Small intestine (tissue), 4 donors: ENCODE results near the gene OR8B4. TPM values are rescaled to one million over a fixed set of nuclear protein-coding genes. Genes with fewer than 3 reads are reported as not detected.

ENCODE experiments used
- polyA plus RNA-seq, 4 donors: library from polyadenylated mRNA; stranded (reverse) in 3 of 4; unstranded in 1 of 4; fragments of 200-250 nt in 3 of 4; fragments of 120-200 nt in 1 of 4; gene quantifications; one replicate each; pipeline versions ENCODE4 v1.2.1 to v1.2.3, GENCODE V29; 2013
- donor health status: healthy with polysubstance abuse.
- donor health status: Bipolar disorder and iron deficiency.
- donor health status: healthy.

Gene OR8B4
- polyA plus RNA-seq, 4 donors = not detected

Other genes with a start within 250 kb of the OR8B4 start
- gene OR10D3, start 241.5 kb downstream of the OR8B4 start, polyA plus RNA-seq = not detected
- not detected for gene OR8G1, start 183.8 kb downstream of the OR8B4 start, polyA plus RNA-seq
- gene OR8G5, start 168.5 kb downstream of the OR8B4 start, polyA plus RNA-seq = not detected
- gene OR8D1, start 110.9 kb downstream of the OR8B4 start, polyA plus RNA-seq = not detected
- not detected for gene OR8D2, start 104.7 kb downstream of the OR8B4 start, polyA plus RNA-seq
- gene OR8B2, start 40.4 kb downstream of the OR8B4 start, polyA plus RNA-seq = not detected
- gene OR8B3, start 25.8 kb downstream of the OR8B4 start, polyA plus RNA-seq = not detected
- gene OR8B8, start 20.8 kb upstream of the OR8B4 start, polyA plus RNA-seq = not detected
- not detected for gene OR8B12, start 118.8 kb upstream of the OR8B4 start, polyA plus RNA-seq
- gene OR8A1, start 145.1 kb upstream of the OR8B4 start, polyA plus RNA-seq = not detected
- under 1 TPM in 1 of 4 donors, not detected in 3; 0.04 TPM for gene PANX3, start 186.6 kb upstream of the OR8B4 start, polyA plus RNA-seq
- 10 to 100 TPM; 22.5 to 47.4 (median 41.1) TPM for gene TBRG1, start 198.0 kb upstream of the OR8B4 start, polyA plus RNA-seq
- gene SIAE, start 248.9 kb upstream of the OR8B4 start, polyA plus RNA-seq = 10 to 100 TPM in 3 of 4 donors, 1 to 10 TPM in 1; 4.1 to 68.9 (median 27.5) TPM
- gene SPA17, start 249.0 kb upstream of the OR8B4 start, polyA plus RNA-seq = 1 to 10 TPM; 3.2 to 9.8 (median 7.0) TPM